Bronchus fibroblast of lung (primary cell): ENCODE measurements around the gene MALSU1. TPM values are rescaled to one million over a fixed set of nuclear protein-coding genes. Genes with fewer than 3 reads are reported as not detected.

ENCODE experiments used
- total RNA-seq: library from RNA; depleted of rRNA; stranded (reverse); fragments of >200 nt; gene quantifications from 2 replicates; pipeline ENCODE4 v1.2.3, GENCODE V29; 2015

MALSU1 gene
- 91.6 and 92.0 TPM in 2 replicates for total RNA-seq

DNA sequence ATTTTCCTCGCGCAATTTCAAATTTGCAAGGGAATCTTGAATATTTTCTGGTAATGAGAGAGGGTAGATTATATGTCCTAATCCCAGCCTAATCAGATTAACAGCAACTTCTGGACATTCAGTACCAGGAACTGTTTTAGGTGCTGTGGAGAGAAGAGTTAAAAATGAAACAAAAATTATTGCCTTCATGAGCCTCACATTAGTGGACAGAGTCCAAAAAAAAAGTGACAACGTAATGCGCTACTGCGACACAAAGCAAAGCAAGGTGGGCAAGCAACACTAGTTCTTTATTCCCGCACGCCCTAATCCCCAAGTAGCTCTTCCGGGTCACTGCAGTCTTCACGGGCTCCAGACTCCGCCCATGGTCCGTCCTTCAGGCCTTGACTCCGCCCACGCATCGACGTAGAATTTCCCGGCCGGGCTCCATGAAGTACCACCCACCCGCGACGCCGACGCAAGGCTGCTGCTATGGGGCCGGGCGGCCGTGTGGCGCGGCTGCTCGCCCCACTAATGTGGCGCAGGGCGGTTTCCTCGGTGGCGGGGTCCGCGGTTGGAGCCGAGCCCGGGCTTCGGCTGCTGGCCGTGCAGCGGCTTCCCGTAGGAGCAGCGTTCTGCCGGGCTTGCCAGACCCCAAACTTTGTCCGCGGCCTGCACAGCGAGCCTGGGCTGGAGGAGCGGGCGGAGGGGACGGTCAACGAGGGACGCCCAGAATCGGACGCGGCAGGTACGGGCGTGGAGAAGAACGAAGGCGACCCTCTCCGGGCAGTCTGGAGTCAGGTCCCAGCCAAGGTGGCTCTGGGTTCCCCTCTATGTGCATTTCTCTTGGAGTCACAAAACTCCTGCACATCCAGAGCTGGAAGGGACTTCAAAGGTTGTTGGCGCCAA, at the start of gene MALSU1:
MALSU1 (plus strand) TSS at position 455 of the 885 bp plus-strand sequence; CDS start at position 469, 14 bp downstream.

Other genes starting within 250 kb of the MALSU1 start
- gene KLHL7, start 193.6 kb upstream of the MALSU1 start, total RNA-seq = 27.4 and 30.3 TPM in 2 replicates
- gene NUP42, start 117.3 kb upstream of the MALSU1 start, total RNA-seq = 24.1 and 26.6 TPM in 2 replicates
- 13.8 and 14.7 TPM in 2 replicates for gene GPNMB, start 52.6 kb upstream of the MALSU1 start, total RNA-seq
- 36.0 and 38.2 TPM in 2 replicates for gene IGF2BP3, start 171.2 kb downstream of the MALSU1 start, total RNA-seq
- gene TRA2A, start 232.6 kb downstream of the MALSU1 start, total RNA-seq = 19.0 and 20.3 TPM in 2 replicates